Ishikawa (cell line): ENCODE results near the gene LAS1L.

Experiments used
- MAX ChIP-seq: IDR thresholded peaks from 2 replicates; pipeline ENCODE4 v1.6.1; 2012
- TAF1 ChIP-seq: IDR thresholded peaks from 2 replicates; pipeline ENCODE4 v1.6.1; 2012; ENCODE audit warnings: low read depth, mild to moderate bottlenecking

GRCh38 chrX:65575022-65575421 lies 40.4 kb upstream of the LAS1L start:
- TF ChIP-seq TAF1 = no peak
- peak; percentile 27; the same call in 1 of the 2 replicates for TF ChIP-seq MAX
